H1 (cell line): Measurements from ENCODE around the gene IL1RAPL1. TPM values are rescaled to one million over a fixed set of nuclear protein-coding genes. Genes with fewer than 3 reads are reported as not detected.

Experiments
- CTCF ChIA-PET: fragments of 300-600 bp; sonication (Branson Sonifier 250); formaldehyde crosslinking; loops from one replicate; lab custom pipeline; 2021; ENCODE audit not compliant: partially characterized antibody; lab: Charles Lee
- POLR2A ChIA-PET: fragments of 300-600 bp; sonication (Branson Sonifier 250); formaldehyde crosslinking; loops from one replicate; lab custom pipeline; 2021; ENCODE audit warnings: inconsistent platforms; ENCODE audit not compliant: partially characterized antibody; lab: Charles Lee
- DNase-seq, 2 experiments: peaks; one replicate each; pipeline versions ENCODE4 v3.0.0 to v3.0.0-alpha.2; 2010 to 2022; ENCODE audit warnings: low spot score in 2 of 2, low read depth in 1 of 2, mixed read lengths in 1 of 2
- FAIRE-seq: peaks from 2 replicates; lab custom pipeline; 2011; peaks lifted over from hg19 to GRCh38; lab: Jason Lieb, UNC
- H2AFZ ChIP-seq: 2 replicates; pipeline ENCODE4 v1.8.1; 2012; ENCODE audit warnings: low read length, inconsistent platforms
- H2AK5ac ChIP-seq: 2 replicates; pipeline ENCODE4 v1.6.1; 2013; ENCODE audit warnings: low read depth, low read length
- H2BK120ac ChIP-seq: replicated peaks from 2 replicates; pipeline ENCODE3; 2013; ENCODE audit warnings: low read depth, low read length, inconsistent platforms
- H2BK12ac ChIP-seq: 2 replicates; pipeline ENCODE4 v1.6.1; 2013; ENCODE audit warnings: low read depth, low read length
- H2BK15ac ChIP-seq: 2 replicates; pipeline ENCODE4 v1.6.1; 2013; ENCODE audit warnings: low read length
- H2BK20ac ChIP-seq: 2 replicates; pipeline ENCODE4 v1.6.1; 2013; ENCODE audit warnings: low read length
- H2BK5ac ChIP-seq: 2 replicates; pipeline ENCODE4 v1.6.1; 2013; ENCODE audit warnings: low read depth, low read length
- H3K14ac ChIP-seq: 2 replicates; pipeline ENCODE4 v1.6.1; 2013; ENCODE audit warnings: inconsistent platforms; ENCODE audit not compliant: insufficient read length
- H3K18ac ChIP-seq: 2 replicates; pipeline ENCODE4 v1.6.1; 2013; ENCODE audit warnings: low read length; ENCODE audit errors: extremely low read depth
- H3K23ac ChIP-seq: 2 replicates; pipeline ENCODE4 v1.6.1; 2013; ENCODE audit warnings: inconsistent platforms; ENCODE audit not compliant: insufficient read length
- H3K23me2 ChIP-seq: 2 replicates; pipeline ENCODE4 v1.6.1; 2013; ENCODE audit warnings: low read depth, low read length
- H3K27ac ChIP-seq: 2 replicates; pipeline ENCODE4 v1.6.1; 2011; ENCODE audit warnings: low read depth, low read length, inconsistent platforms
- H3K27me3 ChIP-seq, 4 experiments: replicated peaks in 1 of 4; 1 replicate in 1 of 4; 2 replicates in 3 of 4; pipeline versions ENCODE4 v1.6.1 to v1.8.1; 2011 to 2013; ENCODE audit warnings: low read length in 3 of 4, mild to moderate bottlenecking in 3 of 4, inconsistent platforms in 2 of 4, mixed read lengths in 2 of 4, moderate library complexity in 1 of 4; ENCODE audit not compliant: control insufficient read depth in 3 of 4, insufficient read depth in 3 of 4; ENCODE audit errors: extremely low read depth in 1 of 4
- H3K36me3 ChIP-seq, 4 experiments: 2 replicates each; pipeline versions ENCODE4 v1.6.1 to v1.8.1; 2011 to 2013; ENCODE audit warnings: mild to moderate bottlenecking in 4 of 4, low read length in 3 of 4, moderate library complexity in 2 of 4, control low read depth in 1 of 4, inconsistent platforms in 1 of 4; ENCODE audit not compliant: insufficient read depth in 4 of 4, control insufficient read depth in 2 of 4
- H3K4ac ChIP-seq: replicated peaks from 2 replicates; pipeline ENCODE3; 2013; ENCODE audit warnings: low read length, low read depth, mixed read lengths, inconsistent platforms; ENCODE audit not compliant: insufficient read length
- H3K4me1 ChIP-seq, 4 experiments: replicated peaks in 1 of 4; 1 replicate in 1 of 4; 2 replicates in 3 of 4; pipeline versions ENCODE4 v1.6.1 to v1.8.1; 2011 to 2013; ENCODE audit warnings: low read length in 3 of 4, inconsistent platforms in 2 of 4, mixed read lengths in 1 of 4; ENCODE audit not compliant: insufficient read depth in 4 of 4, control insufficient read depth in 3 of 4
- H3K4me2 ChIP-seq, 2 experiments: 2 replicates each; pipeline versions ENCODE4 v1.6.1 to v1.8.1; 2011 to 2013; ENCODE audit warnings: low read depth in 2 of 2, low read length in 2 of 2, control low read depth in 1 of 2, inconsistent platforms in 1 of 2, mild to moderate bottlenecking in 1 of 2; ENCODE audit not compliant: insufficient read depth in 1 of 2
- H3K4me3 ChIP-seq, 4 experiments: fragments of 200-600, 300-600 bp in 1 of 4; sonication (generic), shearing (Covaris generic), sonication (Bioruptor Twin) in 1 of 4; 2 replicates each; pipeline versions ENCODE4 v1.5.1 to v1.8.1; 2011 to 2016; ENCODE audit warnings: low read length in 4 of 4, low read depth in 3 of 4, control low read depth in 2 of 4, inconsistent platforms in 2 of 4, mild to moderate bottlenecking in 2 of 4, mixed read lengths in 1 of 4, moderate library complexity in 1 of 4; ENCODE audit not compliant: insufficient read depth in 2 of 4; ENCODE audit errors: extremely low read depth in 1 of 4
- H3K56ac ChIP-seq: replicated peaks from 2 replicates; pipeline ENCODE3; 2013; ENCODE audit warnings: low read depth, mild to moderate bottlenecking, mixed read lengths, low read length, inconsistent platforms; ENCODE audit not compliant: insufficient read length
- H3K79me1 ChIP-seq: 2 replicates; pipeline ENCODE4 v1.6.1; 2013; ENCODE audit warnings: low read depth, low read length, control low read depth
- H3K79me2 ChIP-seq, 2 experiments: 2 replicates each; pipeline versions ENCODE4 v1.6.1 to v1.8.1; 2012 to 2013; ENCODE audit warnings: low read length in 2 of 2, mild to moderate bottlenecking in 2 of 2, inconsistent platforms in 1 of 2; ENCODE audit not compliant: insufficient read depth in 2 of 2, control insufficient read depth in 1 of 2
- H3K9ac ChIP-seq, 4 experiments: replicated peaks in 1 of 4; 1 replicate in 1 of 4; 2 replicates in 3 of 4; pipeline versions ENCODE4 v1.6.1 to v1.8.1; 2011 to 2013; ENCODE audit warnings: low read depth in 3 of 4, low read length in 3 of 4, control low read depth in 2 of 4, mild to moderate bottlenecking in 2 of 4, moderate library complexity in 2 of 4, inconsistent platforms in 1 of 4; ENCODE audit errors: extremely low read depth in 1 of 4
- H3K9me3 ChIP-seq, 2 experiments: 2 replicates each; pipeline versions ENCODE4 v1.6.1 to v1.8.1; 2012 to 2013; ENCODE audit warnings: mild to moderate bottlenecking in 2 of 2, moderate library complexity in 2 of 2, control low read depth in 1 of 2, inconsistent platforms in 1 of 2, low read depth in 1 of 2, low read length in 1 of 2, mixed read lengths in 1 of 2; ENCODE audit not compliant: insufficient read depth in 2 of 2
- H4K20me1 ChIP-seq, 2 experiments: replicated peaks in 1 of 2; 2 replicates each; pipeline versions ENCODE3 to v1.8.1; 2011 to 2013; ENCODE audit warnings: inconsistent platforms in 2 of 2, low read length in 2 of 2, mild to moderate bottlenecking in 1 of 2; ENCODE audit not compliant: insufficient read depth in 2 of 2, control insufficient read depth in 1 of 2
- H4K5ac ChIP-seq: 2 replicates; pipeline ENCODE4 v1.6.1; 2013; ENCODE audit warnings: low read length, low read depth, mixed read lengths, inconsistent platforms; ENCODE audit not compliant: insufficient read length
- H4K8ac ChIP-seq: 2 replicates; pipeline ENCODE4 v1.8.0; 2013; ENCODE audit warnings: mild to moderate bottlenecking, moderate library complexity, low read length, inconsistent platforms; ENCODE audit not compliant: insufficient read depth; ENCODE audit errors: extremely low read depth
- H4K91ac ChIP-seq: replicated peaks from 2 replicates; pipeline ENCODE3; 2013; ENCODE audit warnings: low read length, mixed read lengths, inconsistent platforms; ENCODE audit not compliant: insufficient read length
- ATF3 ChIP-seq: IDR thresholded peaks from 2 replicates; pipeline ENCODE4 v1.6.1; 2011; ENCODE audit warnings: low read depth, mild to moderate bottlenecking, low read length; ENCODE audit not compliant: insufficient read depth
- CHD2 ChIP-seq: IDR thresholded peaks from 2 replicates; pipeline ENCODE4 v1.6.1; 2012; ENCODE audit warnings: low read length, improper control_type of control experiment
- CTBP2 ChIP-seq: IDR thresholded peaks from 2 replicates; pipeline ENCODE4 v1.7.0; 2011; ENCODE audit warnings: borderline replicate concordance, mild to moderate bottlenecking, moderate library complexity, mixed read lengths, low read length; ENCODE audit not compliant: insufficient read depth, insufficient read length
- EZH2 ChIP-seq: fragments of 200-600 bp; sonication (generic); IDR thresholded peaks from 2 replicates; pipeline ENCODE4 v1.7.1; 2012; ENCODE audit warnings: low read depth, mild to moderate bottlenecking, moderate library complexity, low read length, inconsistent platforms; ENCODE audit not compliant: severe bottlenecking
- FOSL1 ChIP-seq: IDR thresholded peaks from 2 replicates; pipeline ENCODE4 v1.6.1; 2011; ENCODE audit warnings: mild to moderate bottlenecking, low read depth, low read length, moderate library complexity; ENCODE audit not compliant: insufficient read depth
- HDAC6 ChIP-seq: IDR thresholded peaks from one replicate; pipeline ENCODE4 v1.7.1; 2012; ENCODE audit warnings: low read depth, mild to moderate bottlenecking, inconsistent platforms, low read length, moderate library complexity
- NANOG ChIP-seq: IDR thresholded peaks from 2 replicates; pipeline ENCODE4 v1.6.1; 2011; ENCODE audit warnings: low read length, low read depth, mild to moderate bottlenecking, inconsistent platforms; ENCODE audit not compliant: insufficient read depth, poor library complexity, severe bottlenecking
- POLR2AphosphoS5 ChIP-seq: IDR thresholded peaks from 2 replicates; pipeline ENCODE4 v1.6.1; 2011; ENCODE audit warnings: low read depth, low read length
- SIRT6 ChIP-seq: IDR thresholded peaks from one replicate; pipeline ENCODE4 v1.7.1; 2012; ENCODE audit warnings: low read length, inconsistent platforms
- SP1 ChIP-seq: IDR thresholded peaks from 2 replicates; pipeline ENCODE4 v1.6.1; 2011; ENCODE audit warnings: low read depth, low read length
- TEAD4 ChIP-seq: IDR thresholded peaks from 2 replicates; pipeline ENCODE4 v1.6.1; 2012; ENCODE audit warnings: low read depth, low read length, inconsistent platforms, mixed read lengths
- USF2 ChIP-seq: IDR thresholded peaks from 2 replicates; pipeline ENCODE4 v1.6.1; 2011; ENCODE audit warnings: low read length, improper control_type of control experiment
- WGBS, 2 experiments: shearing (Covaris generic) in 1 of 2; methylation state at CpG; one replicate each; pipeline versions ENCODE4 v1.1.6 to v1.1.7; 2013 to 2015; ENCODE audit warnings: low lambda C conversion rate in 2 of 2, mixed read lengths in 2 of 2, inconsistent platforms in 1 of 2, low coverage in 1 of 2, missing lambda C conversion rate in 1 of 2; ENCODE audit not compliant: insufficient replicate concordance in 2 of 2, insufficient coverage in 1 of 2, insufficient read length in 1 of 2; ENCODE audit errors: extremely low coverage in 1 of 2, missing lambda C conversion rate in 1 of 2; 5-methylcytosine and 5-hydroxymethylcytosine counted together
- polyA plus RNA-seq, 7 experiments: library from polyadenylated mRNA; depleted of rRNA in 3 of 7; stranded (reverse) in 5 of 7; unstranded in 2 of 7; fragments of >200 nt in 5 of 7; fragments of 200-250 nt in 2 of 7; gene quantifications; 1 replicate in 5 of 7; 2 replicates in 1 of 7; 4 replicates in 1 of 7; pipeline versions ENCODE4 v1.2.1 to v1.2.3, GENCODE V29; 2011 to 2013; ENCODE audit warnings: missing spikeins in 2 of 7, mixed read lengths in 2 of 7
- total RNA-seq: library from RNA; stranded (reverse); fragmentation: NEBNext Ultra II Directional; extraction: Animal tissue kit (Norgen Biotek cat#: 25700); gene quantifications from 2 replicates; pipeline ENCODE4 v1.2.1, GENCODE V29; 2021

Gene IL1RAPL1
- total and polyA plus RNA-seq, 2 of the 8 experiments (the other 6 are each of a cell fraction or from before 2014, with no cell fraction given) = 0.11 to 0.35 TPM

GRCh38 chrX:29295987-29296680, 708.9 kb downstream of the IL1RAPL1 start:
- Histone ChIP-seq H3K9ac (no peak overlapping the region), H4K8ac (no peak overlapping the region), H3K23me2 (no peaks in the 10 kb centered on the region), H3K9me3 (no peaks in the 10 kb centered on the region), H3K4me2 (no peak overlapping the region), H3K27ac (no peak overlapping the region), H2BK15ac (no peak overlapping the region), H3K18ac (no peak overlapping the region), H4K5ac (no peak overlapping the region), H2BK20ac (no peak overlapping the region), H2BK5ac (no peak overlapping the region), H3K79me2 (no peaks in the 10 kb centered on the region), H2AFZ (no peak overlapping the region), H3K27me3 (no peaks in the 10 kb centered on the region), H3K36me3 (no peaks in the 10 kb centered on the region), H2BK120ac (no peak overlapping the region), H4K20me1 (no peaks in the 10 kb centered on the region), H2BK12ac (no peak overlapping the region), H3K23ac (no peak overlapping the region), H3K4ac (no peak overlapping the region), H3K4me1 (peaks cover 0 to 4% (median 0%) of the 10 kb centered on the region in 4 experiments; a peak in 1 of 7 replicates), H3K4me3 (no peak overlapping the region), H4K91ac (no peak overlapping the region), H3K56ac (no peak overlapping the region), H3K14ac (no peak overlapping the region), H3K79me1 (no peaks in the 10 kb centered on the region), H2AK5ac (no peak overlapping the region)
- DNase-seq = no peak
- POLR2A ChIA-PET = no interaction called here
- 100% methylated on average over 1 of the region's 1 CpG; no CpG with 5 or more reads in 1 of the 2 experiments for WGBS, 2 experiments
- CTCF ChIA-PET = no interaction called here
- FAIRE-seq = no peak
- TF ChIP-seq POLR2AphosphoS5 (no peak), SP1 (no peak), CHD2 (no peak), FOSL1 (no peak), CTBP2 (no peak), NANOG (no peak), SIRT6 (no peak), EZH2 (no peak), ATF3 (no peak), TEAD4 (no peak), HDAC6 (no peak), USF2 (no peak)
